HG03378 (cell line): ENCODE measurements around the gene ALG3.

Source experiments
- ATAC-seq: cut with Tn5 transposase; IDR thresholded peaks from one replicate; pipeline ENCODE4 v1.9.1; 2021; ENCODE audit warnings: mild to moderate bottlenecking, moderate library complexity; ENCODE audit not compliant: unreplicated experiment

The ALG3 gene

DNA sequence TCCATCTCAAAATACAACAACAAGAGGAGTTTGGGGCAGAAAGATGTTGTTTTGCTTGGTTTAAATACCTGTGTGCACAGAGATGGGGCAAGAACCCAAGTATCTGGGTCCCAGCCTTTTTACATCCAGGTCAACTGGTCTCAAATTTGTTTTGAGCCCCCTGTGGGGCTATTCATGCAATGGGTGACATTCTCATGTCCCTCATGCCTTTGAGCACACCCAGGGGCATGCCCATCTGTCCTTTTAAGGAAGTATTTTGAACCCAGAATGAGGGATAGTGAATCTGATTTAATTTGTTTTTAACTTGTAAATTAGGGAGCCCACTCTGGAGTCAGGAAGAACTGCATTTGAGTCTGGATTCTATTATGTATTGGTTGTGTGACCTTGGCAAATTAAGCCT, 47.9 kb downstream of the ALG3 start:
- no peak for ATAC-seq

- no peak for ATAC-seq
Observed at GRCh38 chr3:184198509-184198908, 50.3 kb downstream of the ALG3 start.

DNA sequence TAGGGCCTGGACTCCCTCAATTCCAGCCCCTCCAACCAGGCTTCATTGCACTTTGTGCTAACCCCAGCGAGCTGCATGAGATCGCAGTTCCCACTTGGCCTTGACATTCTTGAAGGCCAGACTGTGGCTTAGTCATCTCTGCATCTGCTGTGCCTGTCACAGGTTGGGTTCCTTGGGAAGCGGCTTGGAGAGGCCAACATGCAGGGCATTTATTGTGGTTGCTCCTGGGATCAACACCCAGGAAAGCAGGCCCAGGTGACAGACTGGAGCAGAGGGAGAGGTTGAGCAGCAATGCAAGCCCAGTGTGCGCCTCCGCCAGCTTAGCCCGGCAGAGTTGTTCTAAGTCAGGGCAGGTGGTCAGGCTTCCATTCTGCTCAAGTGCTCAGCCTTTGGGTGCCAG, 52.2 kb downstream of the ALG3 start:
- no peak for ATAC-seq

DNA sequence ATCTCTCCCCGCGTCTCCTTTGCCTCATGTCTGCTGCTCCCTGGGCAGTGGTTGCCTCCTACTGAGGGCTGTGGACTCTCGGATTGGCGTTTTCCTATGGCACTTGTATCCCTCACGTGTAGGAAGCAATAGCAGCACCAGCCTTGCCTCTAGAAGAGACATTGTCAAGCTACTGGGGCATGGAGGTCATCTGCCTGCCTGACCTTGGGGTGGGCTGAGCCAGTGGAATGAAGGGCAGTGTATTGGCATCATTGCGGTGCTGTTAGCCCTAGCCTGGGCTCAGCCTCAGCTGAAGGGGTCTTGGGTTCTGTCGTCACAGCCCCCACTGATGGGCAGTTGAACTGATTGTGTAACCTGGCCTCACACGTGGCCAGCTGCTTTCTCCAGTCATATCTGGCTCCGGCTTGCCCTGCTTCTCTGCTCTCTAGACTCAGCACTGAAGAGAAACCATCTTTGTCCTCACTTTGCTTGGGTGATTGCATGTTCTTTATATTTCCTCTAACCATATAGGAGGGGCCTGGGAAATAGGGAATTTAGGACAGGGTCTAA, 54.7 kb downstream of the ALG3 start:
- no peak for ATAC-seq

- ATAC-seq = no peak
Observed at GRCh38 chr3:184192889-184193288, 55.9 kb downstream of the ALG3 start.
